ENCODE results near the gene OTOF. TPM values are rescaled to one million over a fixed set of nuclear protein-coding genes. Genes with fewer than 3 reads are reported as not detected.

Gene OTOF
- total and polyA plus RNA-seq, 2 of the 13 experiments (the other 11 are each of a cell fraction or from before 2014, with no cell fraction given): 0.04 TPM; not detected in 1

GRCh38 chr2:26500406-26500805 is 22.5 kb upstream of the OTOF start:
- FAIRE-seq (no peak), ATAC-seq (no peak), DNase-seq (ENCODE audit: low spot score) (no peak)
- no peak overlapping the region for H2AFZ ChIP-seq (ENCODE audit: low read length)
- no peaks in the 10 kb centered on the region for H3K79me2 ChIP-seq (ENCODE audit: insufficient read depth, low read length)
- no peaks in the 10 kb centered on the region for H3K36me3 ChIP-seq (replicated peaks in 1 of 2; ENCODE audit: control insufficient read depth in 1 of 2, insufficient read depth in 2 of 2, low read length in 2 of 2)
- H3K4me3 ChIP-seq (replicated peaks in 1 of 3; ENCODE audit: insufficient read depth in 1 of 3, low read depth in 2 of 3, low read length in 3 of 3): no peak overlapping the region
- H3K27ac ChIP-seq (ENCODE audit: extremely low read length, insufficient read depth, low read length): no peak overlapping the region
- peaks cover 10% of the 10 kb centered on the region for H3K4me1 ChIP-seq (ENCODE audit: insufficient read depth, low read length)
- no peaks in the 10 kb centered on the region for H4K20me1 ChIP-seq (ENCODE audit: insufficient read depth, low read length)
- ChIA-PET CTCF (ENCODE audit: low intra/inter-chr PET ratio, low total read pairs) (no interaction called here), POLR2A (no interaction called here)
- in situ Hi-C loops (cut with HindIII; ENCODE audit: extremely low pct_ligation_motif_present, low pct_unique_long_range_greater_than_20kb) (no loop called here), intact Hi-C loops (cut with micrococcal nuclease; ENCODE audit: unreplicated experiment) (no loop called here)
- 3% methylated on average over 4 of the region's 4 CpGs for WGBS (ENCODE audit: low lambda C conversion rate)
- BruUV-seq (replicated peaks): no TSS peak
- no peak for TF ChIP-seq SRSF9 (IDR thresholded peaks at IDR 0.05; ENCODE audit: borderline replicate concordance, insufficient read depth, low read depth, low read length, poor library complexity, severe bottlenecking)
- no peak for TF ChIP-seq ZNF24 (IDR thresholded peaks at IDR 0.05)
- TF ChIP-seq TAF15 (IDR thresholded peaks at IDR 0.05; ENCODE audit: low read depth, low read length, poor library complexity, severe bottlenecking): no peak
- TF ChIP-seq THAP7 (CRISPR knock-in tag; IDR thresholded peaks at IDR 0.05): no peak
- no peak for TF ChIP-seq YEATS4 (CRISPR knock-in tag; IDR thresholded peaks at IDR 0.05; ENCODE audit: borderline replicate concordance)
- TF ChIP-seq GATA4 (IDR thresholded peaks at IDR 0.05; ENCODE audit: borderline replicate concordance, low read depth): no peak
- no peak for TF ChIP-seq HNRNPUL1 (IDR thresholded peaks at IDR 0.05; ENCODE audit: low read depth, low read length)
- no peak for TF ChIP-seq ZNF563 (CRISPR knock-in tag; IDR thresholded peaks at IDR 0.05)
- no peak for TF ChIP-seq SMC3 (IDR thresholded peaks at IDR 0.05; ENCODE audit: low read length)
- TF ChIP-seq ZNF674 (CRISPR knock-in tag; IDR thresholded peaks at IDR 0.05; ENCODE audit: low read depth): no peak
- TF ChIP-seq NFATC3 (CRISPR knock-in tag; IDR thresholded peaks at IDR 0.05): no peak
- TF ChIP-seq KDM6A (CRISPR knock-in tag; IDR thresholded peaks at IDR 0.05; ENCODE audit: low read depth): no peak
- TF ChIP-seq NFE2 (CRISPR knock-in tag; IDR thresholded peaks at IDR 0.05): no peak
- TF ChIP-seq ZNF263 (CRISPR knock-in tag; IDR thresholded peaks at IDR 0.05): no peak
- TF ChIP-seq PHF20 (CRISPR knock-in tag; IDR thresholded peaks at IDR 0.05): no peak
- H3K27me3 ChIP-seq (ENCODE audit: control insufficient read depth in 1 of 2, insufficient read depth in 2 of 2, low read length in 2 of 2): peaks cover 3 to 84% of the 10 kb centered on the region in 2 experiments
- no peaks in the 10 kb centered on the region for H3K9me3 ChIP-seq (ENCODE audit: low read length)
- no peak overlapping the region for H3K9ac ChIP-seq (ENCODE audit: insufficient read depth, low read depth, low read length)
- H3K4me2 ChIP-seq (ENCODE audit: low read depth, low read length): no peak overlapping the region

Measured in HepG2 (cell line).